ENCODE data around the gene CNGB1.
"Not testable (repeated sequence)": the region's sequence is repeated elsewhere in the genome, so short reads cannot be mapped to it uniquely, and the experiment has no call there.

Gene CNGB1

DNA sequence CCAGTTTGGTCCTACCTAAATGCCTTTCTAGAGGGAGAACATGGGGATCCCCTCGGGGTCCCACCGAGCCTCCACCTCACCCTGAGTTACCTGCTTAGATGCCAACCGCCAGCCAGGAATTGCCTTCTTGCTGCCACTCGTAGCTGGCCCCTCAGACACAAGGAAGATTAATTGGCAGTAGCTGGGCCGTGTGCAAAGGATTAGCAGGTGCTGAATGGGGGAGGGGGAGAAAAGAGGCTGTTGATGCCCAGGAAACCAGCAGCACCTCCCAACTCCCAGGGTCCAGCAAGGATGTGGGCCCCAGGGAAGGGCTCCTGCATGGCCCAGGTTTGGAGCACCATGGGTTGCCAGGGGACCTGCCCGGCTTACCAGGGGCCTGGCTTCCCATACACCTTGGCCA lies at the start of gene CNGB1:
TSS of gene CNGB1 (minus strand) at position 159 of the 400 bp plus-strand sequence. CDS start 3,842 bp downstream, outside the sequence.
- H3K4me3 ChIP-seq (ENCODE audit: low read depth in 1 of 2, low read length in 2 of 2): no peak within 1 kb of the TSS
- no peaks in the 10 kb centered on the region for H3K9me3 ChIP-seq (ENCODE audit: control insufficient read depth in 1 of 2, low read length in 2 of 2)
- H3K27ac ChIP-seq (ENCODE audit: low read depth, low read length): no peak within 1 kb of the TSS

DNA sequence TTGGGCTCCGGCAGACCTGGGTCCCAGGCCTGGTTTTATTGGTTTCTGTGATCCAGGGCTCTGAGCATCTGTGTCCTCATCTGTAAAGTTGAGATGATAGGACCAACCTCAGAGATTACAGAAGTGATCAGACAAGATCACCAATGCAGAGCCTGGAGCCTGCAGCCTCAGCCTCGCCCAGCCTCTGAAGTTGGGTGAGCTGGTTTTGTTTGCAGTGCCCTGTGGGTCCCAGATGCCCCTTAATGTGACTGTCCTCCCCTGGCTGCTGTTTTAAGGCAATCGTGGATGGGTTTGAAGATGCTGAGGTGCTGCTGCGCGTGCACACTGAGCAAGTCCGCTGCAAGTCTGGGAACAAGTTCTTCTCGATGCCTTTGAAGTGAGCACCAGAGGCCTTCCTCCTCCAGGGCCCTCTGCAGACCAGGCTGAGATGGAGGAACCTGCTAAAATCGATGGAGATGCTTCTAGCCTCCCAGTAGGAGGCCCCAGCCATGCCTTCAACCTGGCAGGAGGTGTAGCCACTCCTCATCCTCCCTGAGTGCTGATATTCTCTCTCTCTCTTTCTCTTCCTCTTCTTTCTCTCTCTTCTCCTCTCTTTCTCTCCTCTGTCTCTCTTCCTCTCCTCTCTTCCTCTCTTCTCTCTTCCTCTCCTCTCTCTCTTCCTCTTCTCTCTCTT lies 49.1 kb upstream of the CNGB1 start:
- H3K27me3 ChIP-seq (ENCODE audit: control insufficient read depth in 1 of 2, insufficient read depth in 2 of 2, low read length in 2 of 2): no peaks in the 10 kb centered on the region
- H3K27ac ChIP-seq (ENCODE audit: low read depth, low read length): no peak overlapping the region
- H3K4me1 ChIP-seq (ENCODE audit: control insufficient read depth in 1 of 2, insufficient read depth in 2 of 2, low read length in 2 of 2): peaks cover 23 to 30% of the 10 kb centered on the region in 2 donors
- no peak overlapping the region for H3K4me3 ChIP-seq (ENCODE audit: low read depth in 1 of 2, low read length in 2 of 2)
- peaks cover 8 to 12% of the 10 kb centered on the region in 2 donors for H3K36me3 ChIP-seq (ENCODE audit: control insufficient read depth in 1 of 2, insufficient read depth in 2 of 2, low read length in 2 of 2)
- no peaks in the 10 kb centered on the region for H3K9me3 ChIP-seq (ENCODE audit: control insufficient read depth in 1 of 2, low read length in 2 of 2)
- no peak overlapping the region for H3K9ac ChIP-seq (ENCODE audit: low read depth in 1 of 2, low read length in 2 of 2)

More for the DNA sequence above, at the start of gene CNGB1:
- Histone ChIP-seq H3K27me3 (ENCODE audit: control insufficient read depth in 1 of 2, insufficient read depth in 2 of 2, low read length in 2 of 2) (no peaks in the 10 kb centered on the region), H3K36me3 (ENCODE audit: control insufficient read depth in 1 of 2, insufficient read depth in 2 of 2, low read length in 2 of 2) (no peaks in the 10 kb centered on the region), H3K4me1 (ENCODE audit: control insufficient read depth in 1 of 2, insufficient read depth in 2 of 2, low read length in 2 of 2) (peaks cover 0 to 2% of the 10 kb centered on the region in 2 donors), H3K9ac (ENCODE audit: low read depth in 1 of 2, low read length in 2 of 2) (no peak within 1 kb of the TSS)

DNA sequence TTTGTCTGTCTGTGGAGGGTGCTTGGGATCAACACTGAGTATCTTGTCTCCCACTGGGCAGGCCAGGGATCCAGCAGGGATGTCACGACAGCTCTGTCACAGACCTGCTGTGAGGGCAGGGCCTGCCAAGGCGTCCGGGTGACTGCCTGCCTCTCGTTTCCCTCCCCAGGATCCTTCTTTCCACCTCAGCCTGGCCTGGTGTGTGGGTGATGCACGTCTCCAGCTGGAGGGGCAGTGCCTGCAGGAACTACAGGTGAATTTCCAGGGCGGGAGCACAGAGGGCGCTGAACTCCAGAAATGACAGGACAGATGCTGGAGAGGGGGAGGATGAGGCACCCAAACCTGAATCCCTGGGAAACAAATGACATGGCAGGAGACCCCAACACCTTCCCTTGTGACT lies 47.9 kb upstream of the CNGB1 start:
- no peak overlapping the region for H3K9ac ChIP-seq (ENCODE audit: low read depth in 1 of 2, low read length in 2 of 2)
- H3K4me3 ChIP-seq (ENCODE audit: low read depth in 1 of 2, low read length in 2 of 2): no peak overlapping the region
- no peak overlapping the region for H3K27ac ChIP-seq (ENCODE audit: low read depth, low read length)
- no peaks in the 10 kb centered on the region for H3K9me3 ChIP-seq (ENCODE audit: control insufficient read depth in 1 of 2, low read length in 2 of 2)
- H3K36me3 ChIP-seq (ENCODE audit: control insufficient read depth in 1 of 2, insufficient read depth in 2 of 2, low read length in 2 of 2): peaks cover 10 to 12% of the 10 kb centered on the region in 2 donors
- no peaks in the 10 kb centered on the region for H3K27me3 ChIP-seq (ENCODE audit: control insufficient read depth in 1 of 2, insufficient read depth in 2 of 2, low read length in 2 of 2)
- peaks cover 18% of the 10 kb centered on the region in 2 donors for H3K4me1 ChIP-seq (ENCODE audit: control insufficient read depth in 1 of 2, insufficient read depth in 2 of 2, low read length in 2 of 2)

DNA sequence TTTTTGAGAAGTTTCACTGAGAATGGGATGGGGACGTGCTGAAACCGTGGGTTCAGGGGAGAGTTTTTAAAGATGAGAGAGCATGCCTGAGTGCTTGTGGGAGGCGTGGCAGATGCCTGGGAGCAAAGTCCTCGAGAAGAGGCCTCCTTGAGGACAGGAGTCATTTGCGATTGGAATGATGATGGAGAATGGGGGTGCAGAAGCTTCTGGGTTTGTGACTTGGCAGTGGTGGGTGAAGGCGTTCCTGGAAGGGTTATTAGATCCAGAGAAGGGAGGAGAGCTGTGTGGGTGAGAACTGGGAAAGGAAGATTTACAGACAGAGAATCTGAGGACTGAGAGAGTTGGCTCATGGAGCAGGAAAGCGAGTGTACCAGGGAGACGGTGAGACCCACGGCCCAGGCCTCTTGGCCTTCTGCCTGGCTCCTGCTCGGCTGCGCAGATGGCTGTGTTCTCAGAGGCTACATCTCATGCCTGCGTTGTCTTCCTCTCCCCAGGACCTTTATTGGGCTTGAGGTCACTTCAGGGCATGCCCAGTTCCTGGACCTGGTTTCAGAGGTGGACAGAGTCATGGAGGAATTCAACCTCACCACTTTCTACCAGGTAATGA lies 46.0 kb upstream of the CNGB1 start:
- Histone ChIP-seq H3K9ac (ENCODE audit: low read depth in 1 of 2, low read length in 2 of 2) (no peak overlapping the region), H3K9me3 (ENCODE audit: control insufficient read depth in 1 of 2, low read length in 2 of 2) (no peaks in the 10 kb centered on the region), H3K27ac (ENCODE audit: low read depth, low read length) (no peak overlapping the region), H3K4me3 (ENCODE audit: low read depth in 1 of 2, low read length in 2 of 2) (no peak overlapping the region), H3K27me3 (ENCODE audit: control insufficient read depth in 1 of 2, insufficient read depth in 2 of 2, low read length in 2 of 2) (no peaks in the 10 kb centered on the region), H3K4me1 (ENCODE audit: control insufficient read depth in 1 of 2, insufficient read depth in 2 of 2, low read length in 2 of 2) (no peaks in the 10 kb centered on the region), H3K36me3 (ENCODE audit: control insufficient read depth in 1 of 2, insufficient read depth in 2 of 2, low read length in 2 of 2) (peaks cover 20 to 24% of the 10 kb centered on the region in 2 donors)

DNA sequence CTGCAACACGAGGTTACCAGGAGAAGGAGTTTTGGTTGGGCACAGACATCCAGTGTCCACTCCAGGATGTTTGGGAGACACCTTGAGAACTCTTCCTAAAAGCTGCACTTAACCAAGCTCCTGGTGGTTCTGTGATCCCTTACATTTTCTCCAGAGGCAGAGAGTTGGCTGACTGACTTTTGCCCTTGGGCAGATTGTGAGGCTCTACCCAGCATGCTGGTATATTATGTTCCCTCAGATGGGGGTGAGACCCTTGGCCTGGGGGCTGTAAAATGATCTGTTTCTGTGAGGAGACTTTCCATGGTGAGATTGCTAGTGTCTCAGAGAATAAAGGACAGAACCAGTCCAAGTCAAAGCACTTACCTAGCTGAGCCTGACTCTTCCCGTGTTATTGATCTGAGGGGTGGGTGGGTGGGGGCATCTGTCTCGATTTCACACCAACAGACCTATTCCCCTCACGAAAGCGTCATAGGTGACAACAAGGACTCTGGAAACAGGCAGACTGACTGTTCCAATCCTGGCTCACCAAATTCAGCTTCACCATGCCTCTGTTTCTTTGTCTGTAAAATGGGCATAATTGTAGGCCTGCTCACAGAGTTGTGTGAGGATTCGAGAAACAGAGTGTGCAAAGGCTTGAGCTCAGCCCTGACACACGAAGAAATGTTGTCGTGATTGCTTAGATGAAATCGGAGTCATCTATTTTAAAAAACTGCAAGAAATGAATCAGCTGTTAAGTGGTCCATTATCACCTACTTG lies 42.5 kb upstream of the CNGB1 start:
- H3K4me3 ChIP-seq (ENCODE audit: low read depth in 1 of 2, low read length in 2 of 2): no peak overlapping the region
- no peak overlapping the region for H3K27ac ChIP-seq (ENCODE audit: low read depth, low read length)
- H3K9me3 ChIP-seq (ENCODE audit: control insufficient read depth in 1 of 2, low read length in 2 of 2): no peaks in the 10 kb centered on the region
- peaks cover 26 to 38% of the 10 kb centered on the region in 2 donors for H3K36me3 ChIP-seq (ENCODE audit: control insufficient read depth in 1 of 2, insufficient read depth in 2 of 2, low read length in 2 of 2)
- H3K27me3 ChIP-seq (ENCODE audit: control insufficient read depth in 1 of 2, insufficient read depth in 2 of 2, low read length in 2 of 2): no peaks in the 10 kb centered on the region
- H3K4me1 ChIP-seq (ENCODE audit: control insufficient read depth in 1 of 2, insufficient read depth in 2 of 2, low read length in 2 of 2): no peaks in the 10 kb centered on the region
- H3K9ac ChIP-seq (ENCODE audit: low read depth in 1 of 2, low read length in 2 of 2): no peak overlapping the region

DNA sequence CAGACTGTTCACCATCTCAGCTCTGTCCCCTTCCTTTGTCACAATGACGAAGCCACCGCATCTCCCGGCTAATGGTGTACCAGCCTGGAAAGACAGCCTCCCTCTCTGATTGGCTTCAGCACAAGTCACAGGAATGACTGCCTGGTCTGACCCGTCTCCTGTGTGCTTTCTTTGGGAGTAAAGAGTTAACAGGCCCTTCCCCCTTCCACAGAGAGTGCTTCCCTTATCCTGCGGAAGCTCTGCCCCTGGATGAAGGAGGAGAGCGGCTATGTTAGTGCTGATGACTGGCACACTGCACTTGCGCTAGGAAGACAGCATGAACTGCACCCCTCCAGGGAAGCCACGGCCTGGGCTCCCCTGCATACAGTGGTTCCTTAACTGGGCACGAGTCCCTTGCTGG lies 41.6 kb upstream of the CNGB1 start:
- Histone ChIP-seq H3K4me1 (ENCODE audit: control insufficient read depth in 1 of 2, insufficient read depth in 2 of 2, low read length in 2 of 2) (no peaks in the 10 kb centered on the region), H3K27me3 (ENCODE audit: control insufficient read depth in 1 of 2, insufficient read depth in 2 of 2, low read length in 2 of 2) (no peaks in the 10 kb centered on the region), H3K9me3 (ENCODE audit: control insufficient read depth in 1 of 2, low read length in 2 of 2) (no peaks in the 10 kb centered on the region), H3K9ac (ENCODE audit: low read depth in 1 of 2, low read length in 2 of 2) (no peak overlapping the region), H3K4me3 (ENCODE audit: low read depth in 1 of 2, low read length in 2 of 2) (no peak overlapping the region), H3K27ac (ENCODE audit: low read depth, low read length) (no peak overlapping the region), H3K36me3 (ENCODE audit: control insufficient read depth in 1 of 2, insufficient read depth in 2 of 2, low read length in 2 of 2) (peaks cover 24 to 38% of the 10 kb centered on the region in 2 donors)

DNA sequence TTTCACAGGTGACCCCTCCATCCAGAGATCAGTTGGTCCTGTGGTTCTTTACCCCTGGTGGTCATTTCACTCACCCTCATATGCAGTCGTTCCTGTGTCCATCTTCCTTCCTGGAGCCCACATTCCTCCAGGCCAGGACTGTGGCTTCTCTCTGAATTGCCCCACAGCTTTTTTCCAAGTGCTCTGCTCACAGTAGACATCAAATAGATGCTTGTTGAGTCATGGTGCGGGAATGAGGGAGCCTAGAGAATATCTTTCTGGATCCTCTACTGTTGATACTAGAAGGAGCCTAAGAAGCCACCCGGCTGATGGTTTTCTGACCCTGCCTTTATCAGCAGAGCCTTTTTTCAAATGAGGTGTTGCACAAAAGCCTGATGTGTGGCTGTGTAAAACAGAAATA lies 40.7 kb upstream of the CNGB1 start:
- H3K27ac ChIP-seq (ENCODE audit: low read depth, low read length): no peak overlapping the region
- no peaks in the 10 kb centered on the region for H3K27me3 ChIP-seq (ENCODE audit: control insufficient read depth in 1 of 2, insufficient read depth in 2 of 2, low read length in 2 of 2)
- H3K36me3 ChIP-seq (ENCODE audit: control insufficient read depth in 1 of 2, insufficient read depth in 2 of 2, low read length in 2 of 2): peaks cover 21 to 39% of the 10 kb centered on the region in 2 donors
- no peaks in the 10 kb centered on the region for H3K9me3 ChIP-seq (ENCODE audit: control insufficient read depth in 1 of 2, low read length in 2 of 2)
- no peak overlapping the region for H3K4me3 ChIP-seq (ENCODE audit: low read depth in 1 of 2, low read length in 2 of 2)
- no peaks in the 10 kb centered on the region for H3K4me1 ChIP-seq (ENCODE audit: control insufficient read depth in 1 of 2, insufficient read depth in 2 of 2, low read length in 2 of 2)
- H3K9ac ChIP-seq (ENCODE audit: low read depth in 1 of 2, low read length in 2 of 2): no peak overlapping the region

DNA sequence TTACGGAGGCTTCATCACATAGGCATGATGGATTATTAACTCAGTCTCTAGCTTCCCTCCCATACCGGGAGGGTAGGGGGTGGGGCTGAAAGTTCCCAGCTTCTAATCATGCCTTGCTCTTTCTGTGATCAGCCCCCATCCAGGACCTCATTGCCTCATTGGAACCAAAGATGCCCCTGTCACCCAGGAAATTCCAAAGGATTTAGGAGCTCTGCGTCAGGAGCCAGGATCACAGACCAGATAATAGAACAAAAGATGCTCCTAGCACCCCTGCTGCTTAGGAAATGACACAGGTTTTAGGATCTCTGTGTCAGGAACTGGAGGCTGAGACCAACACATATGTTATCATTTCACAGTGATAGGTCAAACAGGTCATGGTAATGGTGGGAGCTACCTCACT lies 40.0 kb upstream of the CNGB1 start:
- H3K27ac ChIP-seq (ENCODE audit: low read depth, low read length): no peak overlapping the region
- H3K9ac ChIP-seq (ENCODE audit: low read depth in 1 of 2, low read length in 2 of 2): no peak overlapping the region
- H3K27me3 ChIP-seq (ENCODE audit: control insufficient read depth in 1 of 2, insufficient read depth in 2 of 2, low read length in 2 of 2): no peaks in the 10 kb centered on the region
- peaks cover 21 to 41% of the 10 kb centered on the region in 2 donors for H3K36me3 ChIP-seq (ENCODE audit: control insufficient read depth in 1 of 2, insufficient read depth in 2 of 2, low read length in 2 of 2)
- no peaks in the 10 kb centered on the region for H3K9me3 ChIP-seq (ENCODE audit: control insufficient read depth in 1 of 2, low read length in 2 of 2)
- no peaks in the 10 kb centered on the region for H3K4me1 ChIP-seq (ENCODE audit: control insufficient read depth in 1 of 2, insufficient read depth in 2 of 2, low read length in 2 of 2)
- no peak overlapping the region for H3K4me3 ChIP-seq (ENCODE audit: low read depth in 1 of 2, low read length in 2 of 2)

DNA sequence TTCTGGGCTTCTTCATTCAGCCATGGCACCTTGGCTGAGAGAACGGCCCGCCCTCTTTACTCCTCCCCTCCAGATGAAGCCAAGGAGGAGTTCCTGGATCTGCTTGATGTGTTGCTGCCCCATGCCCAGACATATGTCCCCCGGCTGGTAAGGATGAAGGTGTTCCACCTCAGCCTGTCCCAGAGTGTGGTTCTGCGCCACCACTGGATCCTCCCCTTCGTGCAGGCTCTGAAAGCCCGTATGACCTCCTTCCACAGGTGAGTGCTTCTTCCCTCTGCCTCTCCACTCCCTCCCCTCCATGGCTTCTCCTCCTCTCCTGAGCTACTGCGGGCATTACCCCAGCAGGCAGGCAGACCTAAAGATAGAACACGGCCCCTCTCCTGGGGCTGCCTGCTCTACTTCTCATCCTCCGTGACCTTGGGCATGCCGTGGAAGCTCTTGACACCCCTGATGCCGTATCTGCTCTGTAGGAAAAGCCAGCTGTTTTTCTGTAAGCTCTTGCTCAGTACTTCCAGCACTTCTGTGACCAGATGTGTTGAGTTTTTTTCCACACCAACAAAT lies 39.0 kb upstream of the CNGB1 start:
- Histone ChIP-seq H3K4me1 (ENCODE audit: control insufficient read depth in 1 of 2, insufficient read depth in 2 of 2, low read length in 2 of 2) (no peaks in the 10 kb centered on the region), H3K27me3 (ENCODE audit: control insufficient read depth in 1 of 2, insufficient read depth in 2 of 2, low read length in 2 of 2) (no peaks in the 10 kb centered on the region), H3K4me3 (ENCODE audit: low read depth in 1 of 2, low read length in 2 of 2) (no peak overlapping the region), H3K27ac (ENCODE audit: low read depth, low read length) (no peak overlapping the region), H3K36me3 (ENCODE audit: control insufficient read depth in 1 of 2, insufficient read depth in 2 of 2, low read length in 2 of 2) (peaks cover 21 to 41% of the 10 kb centered on the region in 2 donors), H3K9me3 (ENCODE audit: control insufficient read depth in 1 of 2, low read length in 2 of 2) (no peaks in the 10 kb centered on the region), H3K9ac (ENCODE audit: low read depth in 1 of 2, low read length in 2 of 2) (no peak overlapping the region)

DNA sequence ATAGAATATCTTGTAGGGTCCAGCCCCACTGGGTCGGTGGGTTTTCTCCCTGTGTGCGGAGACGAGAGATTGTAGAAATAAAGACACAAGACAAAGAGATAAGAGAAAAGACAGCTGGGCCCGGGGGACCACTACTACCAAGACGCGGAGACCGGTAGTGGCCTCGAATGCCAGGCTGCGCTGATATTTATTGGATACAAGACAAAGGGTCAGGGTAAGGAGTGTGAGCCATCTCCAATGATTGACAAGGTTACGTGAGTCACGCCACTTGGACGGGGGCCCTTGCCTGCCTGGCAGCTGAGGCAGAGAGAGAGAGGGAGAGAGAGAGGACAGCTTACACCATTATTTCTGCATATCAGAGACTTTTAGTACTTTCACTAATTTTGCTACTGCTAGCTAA lies 33.8 kb upstream of the CNGB1 start:
- H3K9me3 ChIP-seq (ENCODE audit: control insufficient read depth in 1 of 2, low read length in 2 of 2); H3K27ac ChIP-seq (ENCODE audit: low read depth, low read length); H3K9ac ChIP-seq (ENCODE audit: low read depth in 1 of 2, low read length in 2 of 2); H3K27me3 ChIP-seq (ENCODE audit: control insufficient read depth in 1 of 2, insufficient read depth in 2 of 2, low read length in 2 of 2); H3K4me3 ChIP-seq (ENCODE audit: low read depth in 1 of 2, low read length in 2 of 2); H3K4me1 ChIP-seq (ENCODE audit: control insufficient read depth in 1 of 2, insufficient read depth in 2 of 2, low read length in 2 of 2): not testable (repeated sequence)
- H3K36me3 ChIP-seq (ENCODE audit: control insufficient read depth in 1 of 2, insufficient read depth in 2 of 2, low read length in 2 of 2): peaks cover 0 to 13% of the 10 kb centered on the region in 2 donors
